HFFc6 (cell line): Measurements from ENCODE around the gene TEX14. TPM values are rescaled to one million over a fixed set of nuclear protein-coding genes. Genes with fewer than 3 reads are reported as not detected.
A peak's percentile ranks its signal among the peaks of the same experiment; 100 is the strongest.

Experiments used
- DNase-seq: peaks from one replicate; pipeline ENCODE4 v3.0.0-alpha.2; 2018
- H3K27ac Mint-ChIP-seq: 2 replicates; pipeline ENCODE4 v1.8.0; 2020; ENCODE audit warnings: mild to moderate bottlenecking, mixed read lengths
- H3K27me3 Mint-ChIP-seq: 2 replicates; pipeline ENCODE4 v1.8.0; 2021; ENCODE audit warnings: mild to moderate bottlenecking, moderate library complexity, mixed read lengths; ENCODE audit not compliant: insufficient read depth
- H3K36me3 Mint-ChIP-seq: 2 replicates; pipeline ENCODE4 v1.8.0; 2021; ENCODE audit warnings: low read depth, mixed read lengths
- H3K4me1 Mint-ChIP-seq: 2 replicates; pipeline ENCODE4 v1.8.0; 2020; ENCODE audit warnings: low read depth, mixed read lengths
- H3K4me3 Mint-ChIP-seq: 2 replicates; pipeline ENCODE4 v1.8.0; 2020; ENCODE audit warnings: mild to moderate bottlenecking, moderate library complexity, mixed read lengths
- H3K9me3 Mint-ChIP-seq: 2 replicates; pipeline ENCODE4 v1.8.0; 2020; ENCODE audit warnings: mild to moderate bottlenecking, mixed read lengths
- total RNA-seq, 6 experiments: library from RNA; stranded (reverse); fragmentation: NEBNext Ultra II Directional; extraction: Animal tissue kit (Norgen Biotek cat#: 25700); gene quantifications; 2 replicates in 1 of 6; 3 replicates in 5 of 6; pipeline ENCODE4 v1.2.3, GENCODE V29; 2021
- TF ChIP-seq, protein P1 (sequence below): fragments of 200-600 bp; sonication (generic); IDR thresholded peaks from 2 replicates; pipeline ENCODE4 v1.5.0; 2021; ENCODE audit warnings: antibody characterized with exemption, mild to moderate bottlenecking

Gene TEX14
- total RNA-seq, 6 experiments from 2014 or later = 0.20 TPM; not detected in 5

DNA sequence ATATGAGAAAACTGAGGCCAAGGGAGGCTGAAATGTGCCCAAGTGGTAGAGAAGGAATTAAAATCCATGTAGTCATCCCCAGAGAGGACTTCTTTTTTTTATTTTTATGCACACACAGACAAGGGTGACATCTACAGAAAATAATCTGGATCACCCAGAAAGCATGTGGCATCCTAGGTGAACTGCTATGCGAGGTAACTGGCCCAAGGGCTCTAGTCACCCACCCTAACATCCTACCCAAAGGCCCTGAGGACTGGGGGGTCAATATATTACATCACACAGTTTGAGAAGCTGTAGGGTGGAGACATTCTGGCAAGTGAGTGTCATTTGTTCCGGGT is 23.3 kb downstream of the TEX14 start:
- H3K27ac Mint-ChIP-seq = no peak overlapping the region
- peaks cover 24% of the 10 kb centered on the region for H3K4me1 Mint-ChIP-seq
- H3K27me3 Mint-ChIP-seq = peaks cover 6% of the 10 kb centered on the region
- DNase-seq = no peak
- TF ChIP-seq, protein P1, sequence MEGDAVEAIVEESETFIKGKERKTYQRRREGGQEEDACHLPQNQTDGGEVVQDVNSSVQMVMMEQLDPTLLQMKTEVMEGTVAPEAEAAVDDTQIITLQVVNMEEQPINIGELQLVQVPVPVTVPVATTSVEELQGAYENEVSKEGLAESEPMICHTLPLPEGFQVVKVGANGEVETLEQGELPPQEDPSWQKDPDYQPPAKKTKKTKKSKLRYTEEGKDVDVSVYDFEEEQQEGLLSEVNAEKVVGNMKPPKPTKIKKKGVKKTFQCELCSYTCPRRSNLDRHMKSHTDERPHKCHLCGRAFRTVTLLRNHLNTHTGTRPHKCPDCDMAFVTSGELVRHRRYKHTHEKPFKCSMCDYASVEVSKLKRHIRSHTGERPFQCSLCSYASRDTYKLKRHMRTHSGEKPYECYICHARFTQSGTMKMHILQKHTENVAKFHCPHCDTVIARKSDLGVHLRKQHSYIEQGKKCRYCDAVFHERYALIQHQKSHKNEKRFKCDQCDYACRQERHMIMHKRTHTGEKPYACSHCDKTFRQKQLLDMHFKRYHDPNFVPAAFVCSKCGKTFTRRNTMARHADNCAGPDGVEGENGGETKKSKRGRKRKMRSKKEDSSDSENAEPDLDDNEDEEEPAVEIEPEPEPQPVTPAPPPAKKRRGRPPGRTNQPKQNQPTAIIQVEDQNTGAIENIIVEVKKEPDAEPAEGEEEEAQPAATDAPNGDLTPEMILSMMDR = no peak
- H3K36me3 Mint-ChIP-seq = no peaks in the 10 kb centered on the region
- H3K9me3 Mint-ChIP-seq = no peaks in the 10 kb centered on the region
- H3K4me3 Mint-ChIP-seq = no peak overlapping the region

DNA sequence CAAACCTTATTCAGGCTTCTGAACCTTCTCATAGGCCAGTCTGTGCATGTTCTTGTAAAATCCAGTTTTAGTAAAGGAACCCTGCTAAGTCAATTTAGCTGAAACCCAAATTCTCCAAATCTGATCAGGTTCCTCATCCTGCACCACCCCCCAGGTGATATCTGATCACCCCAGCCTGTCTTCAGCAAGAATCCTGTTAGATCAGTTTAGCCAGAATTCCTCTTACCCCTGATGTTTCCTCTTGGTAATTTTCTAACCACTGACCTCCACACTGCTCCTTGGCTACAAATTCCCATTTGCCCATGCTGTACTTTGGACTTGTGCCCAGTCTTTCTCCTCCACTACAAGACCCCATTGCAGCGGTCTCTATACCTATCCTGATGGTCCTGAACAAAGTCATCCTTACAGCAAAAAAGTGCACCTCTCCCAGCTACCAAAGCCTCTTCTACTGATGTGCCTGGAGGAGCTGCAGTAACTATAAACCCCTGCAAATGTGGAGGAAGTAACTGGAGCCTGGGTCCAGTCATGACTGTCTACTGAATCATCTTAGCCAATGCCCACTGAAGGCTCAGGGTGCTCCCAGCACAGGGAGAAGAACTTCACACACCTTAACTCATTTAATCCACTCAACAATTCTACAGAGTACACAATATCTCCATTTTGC is 23.8 kb downstream of the TEX14 start:
- H3K4me3 Mint-ChIP-seq = 0 out of 2 replicates have a peak overlapping the region, but pooled peaks have one; percentile 14
- H3K36me3 Mint-ChIP-seq = no peaks in the 10 kb centered on the region
- H3K9me3 Mint-ChIP-seq = no peaks in the 10 kb centered on the region
- H3K27me3 Mint-ChIP-seq = peaks cover 6% of the 10 kb centered on the region
- H3K4me1 Mint-ChIP-seq = peaks cover 24% of the 10 kb centered on the region
- DNase-seq = peak; percentile 15
- peak overlapping the region; percentile 19; the same call in 1 of the 2 replicates for H3K27ac Mint-ChIP-seq
- TF ChIP-seq, protein P1 = no peak

DNA sequence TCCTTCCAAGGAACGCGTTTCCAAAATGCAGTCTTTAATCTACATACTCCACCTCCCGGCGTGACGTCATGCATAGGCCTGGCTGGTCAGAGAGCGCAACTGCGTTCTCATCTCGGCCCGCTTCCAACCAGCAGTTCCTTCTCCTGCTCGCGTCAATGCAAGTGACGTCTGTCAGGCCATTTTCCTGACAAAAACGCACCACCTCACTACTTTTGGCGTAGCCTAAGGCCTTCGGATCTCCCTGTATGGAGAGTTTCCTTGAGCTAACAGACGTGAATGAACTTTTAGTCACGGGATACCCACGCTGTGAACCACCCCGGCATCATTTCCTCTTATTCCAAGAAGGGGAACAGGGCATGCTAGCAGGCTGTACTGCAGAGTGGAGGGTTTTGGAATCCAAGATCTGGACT is 25.0 kb downstream of the TEX14 start:
- peak; percentile 65 for DNase-seq
- Mint-ChIP-seq H3K4me1 (peaks cover 24% of the 10 kb centered on the region), H3K36me3 (no peaks in the 10 kb centered on the region), H3K4me3 (peak overlapping the region; percentile 45; the same call in 1 of the 2 replicates), H3K9me3 (no peaks in the 10 kb centered on the region), H3K27ac (peak overlapping the region; percentile 63; the same call in 1 of the 2 replicates), H3K27me3 (peaks cover 6% of the 10 kb centered on the region)
- TF ChIP-seq, protein P1 = no peak

DNA sequence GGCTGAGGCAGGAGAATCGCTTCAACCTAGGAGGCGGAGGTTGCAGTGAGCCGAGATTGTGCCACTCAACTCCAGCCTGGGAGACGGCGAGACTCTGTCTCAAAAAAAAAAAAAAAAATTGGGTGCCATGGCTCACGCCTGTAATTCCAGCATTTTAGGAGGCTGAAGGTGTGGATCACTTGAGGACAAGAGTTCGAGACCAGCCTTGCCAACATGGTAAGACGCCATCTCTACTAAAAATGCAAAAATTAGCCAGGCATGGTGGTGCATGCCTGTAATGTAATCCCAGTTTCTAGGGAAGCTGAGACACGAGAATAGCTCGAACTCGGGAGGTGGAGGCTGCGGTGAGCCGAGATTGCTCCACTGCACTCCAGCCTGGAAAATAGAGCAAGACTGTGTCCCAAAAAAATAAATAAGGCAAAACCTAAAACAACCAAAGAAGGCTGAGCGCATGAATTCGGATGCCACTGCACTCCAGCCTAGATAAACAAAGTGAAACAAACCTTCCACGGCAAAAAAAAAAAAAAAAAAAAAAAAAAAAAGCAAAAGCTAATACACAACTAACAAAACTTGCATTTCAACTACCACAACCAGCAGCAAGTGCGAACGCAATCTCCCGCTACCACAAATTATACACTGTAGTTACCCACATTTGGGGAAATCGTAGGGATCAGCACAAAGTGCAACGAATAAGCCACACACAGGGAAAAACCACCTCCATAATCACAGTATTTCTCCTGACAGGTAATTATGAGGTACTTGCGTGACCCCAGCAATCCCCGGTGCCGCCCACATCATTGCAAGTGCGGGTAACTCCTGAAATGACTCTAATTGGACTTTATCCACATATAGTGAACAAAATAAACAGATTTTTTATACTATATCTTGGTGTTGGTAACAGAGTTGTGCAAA is 25.6 kb downstream of the TEX14 start:
- no peaks in the 10 kb centered on the region for H3K36me3 Mint-ChIP-seq
- peaks cover 3% of the 10 kb centered on the region for H3K27me3 Mint-ChIP-seq
- no peak for DNase-seq
- H3K27ac Mint-ChIP-seq = peak overlapping the region; percentile 36; the same call in 1 of the 2 replicates
- TF ChIP-seq, protein P1 = no peak
- peak overlapping the region; percentile 45; the same call in 1 of the 2 replicates for H3K4me3 Mint-ChIP-seq
- H3K9me3 Mint-ChIP-seq = no peaks in the 10 kb centered on the region
- H3K4me1 Mint-ChIP-seq = peaks cover 24% of the 10 kb centered on the region

DNA sequence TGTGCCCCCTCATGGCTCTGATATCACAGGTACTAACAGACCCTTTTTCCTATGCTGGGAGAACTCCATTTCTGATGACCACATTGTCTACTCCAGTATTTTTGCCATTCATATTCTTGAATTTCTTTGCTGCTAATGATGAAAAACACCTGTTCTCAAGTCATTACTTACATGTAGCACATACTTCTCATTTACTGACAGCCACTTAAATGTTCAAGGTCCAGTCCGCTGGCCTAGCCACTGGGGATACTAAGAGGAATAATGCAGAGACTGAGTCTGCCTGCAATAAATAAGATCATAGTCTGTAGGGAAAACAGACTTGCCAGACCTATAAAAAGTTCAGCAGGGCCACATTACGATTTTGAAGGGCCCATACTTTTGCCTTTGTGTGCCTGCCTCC is 27.5 kb downstream of the TEX14 start:
- TF ChIP-seq, protein P1 = no peak
- Mint-ChIP-seq H3K4me1 (peaks cover 26% of the 10 kb centered on the region), H3K36me3 (peaks cover 4% of the 10 kb centered on the region; the same call in 1 of the 2 replicates), H3K27me3 (peaks cover 5% of the 10 kb centered on the region), H3K4me3 (no peak overlapping the region), H3K9me3 (peaks cover 5% of the 10 kb centered on the region), H3K27ac (no peak overlapping the region)
- no peak for DNase-seq
